Astrocyte (in vitro differentiated cells and primary cell): ENCODE measurements around the gene DIAPH2. TPM values are rescaled to one million over a fixed set of nuclear protein-coding genes. Genes with fewer than 3 reads are reported as not detected.

Experiments
- DNase-seq: peaks from one replicate; pipeline ENCODE4 v3.0.0-alpha.2; 2010; ENCODE audit warnings: low read depth
- FAIRE-seq: peaks from 2 replicates; lab custom pipeline; 2011; peaks lifted over from hg19 to GRCh38; lab: Jason Lieb, UNC
- H2AFZ ChIP-seq: 2 replicates; pipeline ENCODE4 v1.6.0; 2012; ENCODE audit warnings: low read depth, low read length, inconsistent platforms
- H3K27ac ChIP-seq: 2 replicates; pipeline ENCODE4 v1.5.1; 2011; ENCODE audit warnings: low read depth, low read length, inconsistent platforms
- H3K27me3 ChIP-seq: 2 replicates; pipeline ENCODE4 v1.6.0; 2011; ENCODE audit warnings: low read length, inconsistent platforms; ENCODE audit not compliant: insufficient read depth
- H3K36me3 ChIP-seq: 2 replicates; pipeline ENCODE4 v1.5.1; 2011; ENCODE audit warnings: low read length, inconsistent platforms; ENCODE audit not compliant: insufficient read depth
- H3K4me1 ChIP-seq: 2 replicates; pipeline ENCODE4 v1.5.1; 2011; ENCODE audit warnings: low read length, inconsistent platforms; ENCODE audit not compliant: insufficient read depth
- H3K4me2 ChIP-seq: 2 replicates; pipeline ENCODE4 v1.6.0; 2012; ENCODE audit warnings: low read length, inconsistent platforms
- H3K4me3 ChIP-seq: 2 replicates; pipeline ENCODE4 v1.5.1; 2011; ENCODE audit warnings: low read depth, mild to moderate bottlenecking, low read length, inconsistent platforms; ENCODE audit not compliant: insufficient read depth
- H3K79me2 ChIP-seq: 2 replicates; pipeline ENCODE4 v1.6.0; 2012; ENCODE audit warnings: mild to moderate bottlenecking, low read length, inconsistent platforms; ENCODE audit not compliant: insufficient read depth
- H3K9ac ChIP-seq: 2 replicates; pipeline ENCODE4 v1.6.0; 2012; ENCODE audit warnings: mild to moderate bottlenecking, low read length, inconsistent platforms
- H3K9me3 ChIP-seq: 2 replicates; pipeline ENCODE4 v1.5.1; 2012; ENCODE audit warnings: low read depth, mild to moderate bottlenecking, low read length, inconsistent platforms; ENCODE audit not compliant: insufficient read depth
- H4K20me1 ChIP-seq: 2 replicates; pipeline ENCODE4 v1.6.0; 2012; ENCODE audit warnings: low read length, inconsistent platforms; ENCODE audit not compliant: insufficient read depth
- H3K27ac Mint-ChIP-seq: one replicate; pipeline ENCODE4 v1.8.0; 2021; ENCODE audit warnings: mild to moderate bottlenecking, mixed read lengths; ENCODE audit not compliant: unreplicated experiment
- H3K27me3 Mint-ChIP-seq: one replicate; pipeline ENCODE4 v1.8.0; 2021; ENCODE audit warnings: low read depth, mixed read lengths; ENCODE audit not compliant: unreplicated experiment
- H3K36me3 Mint-ChIP-seq: one replicate; pipeline ENCODE4 v1.8.0; 2021; ENCODE audit warnings: low read depth, mixed read lengths; ENCODE audit not compliant: unreplicated experiment
- H3K4me1 Mint-ChIP-seq: one replicate; pipeline ENCODE4 v1.8.0; 2021; ENCODE audit warnings: low read depth, mixed read lengths; ENCODE audit not compliant: unreplicated experiment
- H3K4me3 Mint-ChIP-seq: one replicate; pipeline ENCODE4 v1.8.0; 2021; ENCODE audit warnings: mild to moderate bottlenecking, moderate library complexity, mixed read lengths; ENCODE audit not compliant: unreplicated experiment
- H3K9me3 Mint-ChIP-seq: one replicate; pipeline ENCODE4 v1.8.0; 2021; ENCODE audit warnings: mild to moderate bottlenecking, mixed read lengths; ENCODE audit not compliant: unreplicated experiment
- CTCF ChIP-seq: IDR thresholded peaks from 2 replicates; pipeline ENCODE4 v1.5.1; 2011; ENCODE audit warnings: low read depth, mild to moderate bottlenecking, inconsistent platforms, low read length, moderate library complexity; ENCODE audit not compliant: insufficient read depth
- EZH2 ChIP-seq: IDR thresholded peaks from 2 replicates; pipeline ENCODE4 v1.6.1; 2012; ENCODE audit warnings: mild to moderate bottlenecking, low read length, inconsistent platforms; ENCODE audit not compliant: insufficient read depth
- total RNA-seq: library from RNA; stranded (reverse); gene quantifications from 2 replicates; pipeline ENCODE4 v1.2.1, GENCODE V29; 2021

Gene DIAPH2
- total RNA-seq, 1 donor from 2014 or later: 9.8 TPM

- Histone ChIP-seq H3K27me3 (no peaks in the 10 kb centered on the region), H3K4me1 (peaks cover 3% of the 10 kb centered on the region), H2AFZ (no peak overlapping the region), H3K36me3 (no peaks in the 10 kb centered on the region), H3K79me2 (peaks cover 4% of the 10 kb centered on the region), H3K9ac (no peak overlapping the region), H3K4me3 (no peak overlapping the region), H3K9me3 (no peaks in the 10 kb centered on the region), H3K27ac (no peak overlapping the region), H4K20me1 (no peaks in the 10 kb centered on the region), H3K4me2 (no peak overlapping the region)
- no peaks in the 10 kb centered on the region for H3K27me3 Mint-ChIP-seq
- DNase-seq (no peak), FAIRE-seq (peak; percentile 37)
- no peak overlapping the region for H3K27ac Mint-ChIP-seq
- H3K4me3 Mint-ChIP-seq: no peak overlapping the region
- no peak for TF ChIP-seq EZH2
- TF ChIP-seq CTCF: no peak
- H3K9me3 Mint-ChIP-seq: no peaks in the 10 kb centered on the region
- no peaks in the 10 kb centered on the region for H3K36me3 Mint-ChIP-seq
- H3K4me1 Mint-ChIP-seq: peaks cover 3% of the 10 kb centered on the region
These were observed 5.3 kb downstream of the DIAPH2 start for GRCh38 chrX:96689991-96690390.

- H3K79me2 ChIP-seq: no peaks in the 10 kb centered on the region
These were observed 7.8 kb downstream of the DIAPH2 start for GRCh38 chrX:96692454-96692853.

More at GRCh38 chrX:96692454-96692853, 7.8 kb downstream of the DIAPH2 start:
- H3K4me1 Mint-ChIP-seq: peaks cover 3% of the 10 kb centered on the region
- H3K27ac ChIP-seq: no peak overlapping the region
- no peak overlapping the region for H3K9ac ChIP-seq
- FAIRE-seq (no peak), DNase-seq (no peak)
- TF ChIP-seq EZH2 (no peak), CTCF (no peak)
- H3K27me3 ChIP-seq: no peaks in the 10 kb centered on the region
- H3K27me3 Mint-ChIP-seq: no peaks in the 10 kb centered on the region
- H3K4me3 Mint-ChIP-seq: no peak overlapping the region
- no peaks in the 10 kb centered on the region for H3K36me3 ChIP-seq
- no peak overlapping the region for H3K4me2 ChIP-seq
- H4K20me1 ChIP-seq: no peaks in the 10 kb centered on the region
- no peak overlapping the region for H3K27ac Mint-ChIP-seq
- H3K4me3 ChIP-seq: no peak overlapping the region
- H3K4me1 ChIP-seq: no peaks in the 10 kb centered on the region
- H3K36me3 Mint-ChIP-seq: no peaks in the 10 kb centered on the region
- no peak overlapping the region for H2AFZ ChIP-seq
- no peaks in the 10 kb centered on the region for H3K9me3 Mint-ChIP-seq
- no peaks in the 10 kb centered on the region for H3K9me3 ChIP-seq
